Measurements from ENCODE around the gene CYP19A1. TPM values are rescaled to one million over a fixed set of nuclear protein-coding genes. Genes with fewer than 3 reads are reported as not detected.
"Not testable (repeated sequence)": the region's sequence is repeated elsewhere in the genome, so short reads cannot be mapped to it uniquely, and the experiment has no call there.

The CYP19A1 gene
- total RNA-seq, 1 experiment from 2014 or later, result 0.86 TPM

DNA sequence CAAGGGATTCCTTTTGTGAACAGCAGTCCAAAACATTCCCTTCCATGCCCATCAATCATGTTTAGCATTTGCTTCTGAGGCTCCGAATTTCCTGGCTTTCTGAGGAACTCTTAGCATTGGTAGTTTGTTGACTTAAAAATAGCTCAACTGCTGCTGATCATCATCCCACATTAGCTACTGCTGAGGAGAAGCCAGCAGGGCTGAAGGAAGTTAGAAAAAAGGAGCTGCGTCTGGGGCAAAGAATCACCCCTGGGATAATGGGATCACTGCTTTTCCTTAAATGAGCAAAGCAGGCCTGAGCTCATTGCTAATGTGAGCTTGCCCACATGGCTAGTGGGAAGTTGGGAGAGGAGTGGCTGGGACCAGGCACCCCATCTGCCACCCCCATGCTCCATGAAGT is 39.8 kb downstream of the CYP19A1 start:
- no peak for DNase-seq (ENCODE audit: low read depth)

- no peak for DNase-seq (ENCODE audit: low read depth)
These were observed 47.7 kb downstream of the CYP19A1 start for GRCh38 chr15:51290720-51291119.

DNA sequence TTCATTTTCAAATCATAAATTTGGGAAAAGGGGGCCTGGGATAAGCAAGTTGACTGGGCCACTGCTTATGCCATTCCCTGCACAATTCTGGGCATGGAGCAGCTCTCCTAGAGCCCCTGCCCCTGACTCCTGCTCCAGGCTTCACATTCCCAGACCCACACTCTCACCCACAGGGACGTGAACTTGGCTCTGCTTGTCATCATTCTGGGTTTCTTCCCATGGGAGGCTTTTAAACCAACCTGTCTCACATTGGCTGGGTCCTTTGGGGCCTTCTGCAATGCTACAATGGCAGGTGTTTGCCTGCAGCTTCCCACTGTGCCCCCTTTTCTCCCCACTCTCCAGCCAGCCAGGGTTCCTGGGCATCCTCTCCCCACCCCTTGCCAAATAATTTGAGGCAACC is 49.1 kb downstream of the CYP19A1 start:
- DNase-seq (ENCODE audit: low read depth), result no peak

DNA sequence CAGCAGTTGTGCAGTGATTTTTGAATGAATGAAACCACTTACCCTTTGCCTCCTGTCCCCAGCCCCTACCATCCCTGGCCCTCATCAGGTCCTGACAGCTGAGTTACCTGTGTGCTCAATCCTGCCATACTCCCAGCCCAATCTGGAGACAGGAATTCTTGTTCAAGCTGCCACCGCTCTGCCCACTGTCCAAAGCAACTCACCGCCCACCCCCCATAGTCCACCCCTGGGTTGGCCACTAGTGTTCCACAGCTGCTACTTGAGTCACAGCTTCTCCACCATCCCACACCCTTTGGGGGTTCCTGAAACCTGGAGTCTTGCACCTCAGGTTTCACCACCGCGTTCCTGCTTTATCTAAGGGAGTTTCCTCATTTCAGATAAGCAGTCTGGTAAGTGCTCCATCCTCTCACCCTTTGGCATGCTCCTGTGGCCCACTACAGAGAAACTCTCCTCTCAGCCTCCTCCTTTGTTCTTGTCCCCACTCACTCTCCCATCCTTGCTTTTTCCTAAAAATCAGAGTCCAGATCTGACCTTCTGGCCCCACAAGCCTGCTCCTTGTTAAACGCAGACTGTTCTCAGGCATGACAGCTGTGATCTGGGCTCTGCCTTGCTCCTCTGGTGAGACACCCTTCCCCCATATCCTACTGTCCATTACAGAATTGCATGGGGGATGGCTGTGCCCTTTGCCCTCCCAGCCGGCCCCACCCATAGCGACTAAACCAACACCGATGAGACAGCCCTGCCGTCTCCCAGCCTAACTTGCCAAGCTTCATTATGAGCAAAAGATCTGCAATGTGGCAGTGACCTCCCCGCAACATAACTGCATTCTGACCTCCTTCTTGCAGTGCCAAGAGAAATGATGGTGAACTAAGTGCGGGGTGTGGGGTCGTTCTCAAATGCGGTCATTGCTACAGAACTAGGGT is 50.0 kb downstream of the CYP19A1 start:
- no peak for DNase-seq (ENCODE audit: low read depth)

DNA sequence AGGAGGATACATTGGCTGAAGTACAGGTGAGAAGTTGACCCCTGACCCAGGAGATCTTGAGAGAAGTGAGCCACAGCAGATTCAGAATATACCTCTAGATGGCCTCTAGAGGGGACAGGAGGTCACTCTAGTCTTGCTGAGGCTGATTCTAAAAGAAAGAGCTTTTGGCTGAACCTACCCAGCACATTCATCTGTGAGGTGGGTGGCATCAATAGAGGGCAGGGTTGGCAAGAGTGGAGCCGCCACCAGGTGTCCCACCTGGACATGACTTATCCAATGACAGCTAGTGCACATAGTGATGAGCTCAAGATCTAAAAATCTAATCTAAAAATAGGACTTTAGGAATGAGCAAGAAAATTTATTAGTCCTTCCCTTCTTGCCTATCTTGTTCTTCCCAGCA is 51.6 kb downstream of the CYP19A1 start:
- DNase-seq (ENCODE audit: low read depth), result peak; percentile 35

GRCh38 chr15:51285399-51285798 is 53.0 kb downstream of the CYP19A1 start:
- DNase-seq (ENCODE audit: low read depth), result no peak

- no peak for DNase-seq (ENCODE audit: low read depth)
These were observed 53.5 kb downstream of the CYP19A1 start for GRCh38 chr15:51284871-51285270.

DNA sequence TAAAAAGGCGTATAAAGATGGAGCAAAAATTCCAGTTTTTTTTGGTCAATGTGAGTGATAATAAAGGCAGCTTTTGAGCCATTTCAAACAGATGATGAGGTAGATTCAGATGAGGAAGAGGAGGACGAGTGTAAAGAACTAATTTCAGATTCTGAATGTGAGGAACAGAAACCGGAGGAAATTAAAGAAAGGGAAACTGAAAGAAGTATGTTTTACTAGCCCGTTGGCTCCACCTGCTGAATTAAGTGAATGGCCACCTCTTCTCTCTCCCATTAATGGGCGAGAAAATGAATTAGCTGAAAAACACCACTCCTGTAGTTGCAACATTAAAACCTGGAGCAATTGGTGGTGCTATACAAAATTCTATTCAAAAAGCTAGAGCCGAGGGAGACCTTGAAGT is 55.4 kb downstream of the CYP19A1 start:
- peak; percentile 46 for DNase-seq (ENCODE audit: low read depth)

GRCh38 chr15:51282241-51282640 is 56.2 kb downstream of the CYP19A1 start:
- DNase-seq (ENCODE audit: low read depth), result not testable (repeated sequence)

DNA sequence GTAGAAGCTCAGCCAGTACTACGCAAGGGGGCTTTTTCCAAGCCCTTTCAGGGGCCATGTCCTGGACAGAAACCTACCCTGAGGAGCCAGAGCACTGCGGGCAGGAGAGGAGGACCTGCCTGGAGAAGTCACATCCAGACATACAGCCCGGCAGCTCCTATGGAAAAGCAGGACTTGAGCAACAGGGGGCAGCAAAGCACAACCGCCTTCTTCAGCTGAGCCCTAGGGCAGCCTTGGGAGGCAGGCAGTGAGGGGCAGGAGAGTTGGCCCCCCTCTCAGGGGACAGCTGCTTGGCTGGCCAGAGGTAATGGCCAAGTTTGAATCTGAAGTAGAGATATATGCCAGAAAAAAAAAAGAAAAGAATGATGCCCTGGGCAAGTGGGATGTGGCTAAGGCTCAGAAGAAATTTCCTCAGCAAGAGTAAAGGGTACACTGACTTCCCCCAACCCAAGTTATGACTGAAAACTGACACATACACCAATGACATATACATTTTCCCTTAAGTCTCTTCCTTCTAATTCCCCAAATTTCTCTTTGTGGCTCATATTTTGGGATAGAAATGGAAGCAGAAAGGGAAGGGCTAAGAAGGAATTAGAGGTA is 56.9 kb downstream of the CYP19A1 start:
- DNase-seq (ENCODE audit: low read depth), result peak; percentile 44

DNA sequence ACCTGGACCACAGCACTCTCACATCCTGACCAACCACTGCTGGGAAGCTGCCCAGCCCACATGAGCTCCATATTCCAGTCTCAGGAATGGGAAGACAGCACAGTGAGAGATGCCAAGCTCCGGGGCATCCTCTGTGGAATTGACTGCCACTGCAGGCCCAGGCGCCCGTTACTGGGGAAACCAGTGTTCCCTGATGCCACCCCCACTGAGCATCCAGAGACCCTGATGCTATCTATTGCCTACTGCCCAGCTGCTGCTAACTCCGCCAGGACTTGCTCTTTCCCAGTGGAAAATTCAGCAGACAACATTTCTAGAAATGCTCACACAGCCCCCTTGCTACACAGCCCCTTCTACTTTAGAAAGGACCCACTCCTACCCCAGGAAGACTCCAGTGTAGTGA is 57.6 kb downstream of the CYP19A1 start:
- DNase-seq (ENCODE audit: low read depth), result no peak

- no peak for DNase-seq (ENCODE audit: low read depth)
These were observed 59.0 kb downstream of the CYP19A1 start for GRCh38 chr15:51279391-51279790.

- no peak for DNase-seq (ENCODE audit: low read depth)
These were observed 61.3 kb downstream of the CYP19A1 start for GRCh38 chr15:51277101-51277500.

DNA sequence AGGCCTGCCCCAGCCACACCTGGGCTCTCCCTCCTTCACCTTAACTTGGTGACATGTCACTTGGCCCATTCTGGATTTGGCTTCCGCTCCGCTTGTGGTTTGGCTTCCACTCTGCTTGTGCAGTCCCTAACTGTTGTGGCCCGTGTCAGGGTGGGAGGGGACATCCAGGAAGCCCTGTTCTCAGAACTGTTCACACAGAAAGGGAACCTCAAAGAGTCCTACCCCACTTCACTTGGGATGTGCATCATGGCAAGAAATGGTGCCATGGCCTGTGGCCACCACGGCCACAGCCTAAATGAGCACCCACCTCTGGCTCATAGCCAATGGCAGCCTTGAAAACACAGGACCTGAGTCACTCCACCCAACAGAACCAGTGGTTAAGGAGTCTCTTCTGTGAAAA is 63.4 kb downstream of the CYP19A1 start:
- peak; percentile 6 for DNase-seq (ENCODE audit: low read depth)

DNA sequence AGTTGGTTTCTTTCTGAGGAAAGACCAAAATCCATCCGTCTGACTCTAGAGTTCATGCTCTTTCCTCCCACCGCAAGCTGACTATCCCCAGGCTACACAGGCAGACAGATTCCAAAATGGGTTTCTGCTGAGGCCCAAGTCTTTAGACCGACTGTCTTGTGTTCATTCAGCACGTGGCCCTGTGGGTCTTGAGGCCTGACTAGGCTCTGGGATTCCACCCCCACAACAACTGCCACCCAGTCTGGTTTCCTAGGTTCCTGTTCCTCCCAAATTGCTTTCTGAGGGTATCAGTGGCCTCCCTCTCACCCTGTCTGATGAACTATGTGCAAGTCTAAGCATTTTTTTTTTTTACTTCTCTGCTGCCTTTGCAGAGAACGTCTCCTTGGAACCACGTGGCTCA is 67.7 kb downstream of the CYP19A1 start:
- no peak for DNase-seq (ENCODE audit: low read depth)

DNA sequence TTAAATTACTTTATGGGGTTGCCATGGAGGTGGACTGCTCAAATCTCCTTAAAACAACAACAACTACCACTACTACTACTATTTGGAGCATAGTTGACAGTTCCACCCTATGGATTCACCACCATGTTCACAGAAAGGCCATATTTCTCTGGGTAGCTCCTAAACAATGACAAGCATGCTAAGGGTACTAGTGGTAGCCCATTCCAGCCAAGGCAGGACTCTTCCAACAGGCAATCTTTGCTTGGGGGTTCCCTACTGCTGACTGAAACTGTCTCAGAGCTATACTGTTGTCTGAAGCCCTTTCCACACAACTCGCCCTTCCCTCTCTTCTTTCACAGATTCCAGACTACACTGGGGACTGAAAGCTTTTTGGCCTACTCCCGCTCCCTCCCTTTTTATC is 68.9 kb downstream of the CYP19A1 start:
- DNase-seq (ENCODE audit: low read depth), result no peak

GRCh38 chr15:51267703-51268083 is 70.7 kb downstream of the CYP19A1 start:
- DNase-seq (ENCODE audit: low read depth), result peak; percentile 17

GRCh38 chr15:51267051-51267702 is 71.2 kb downstream of the CYP19A1 start:
- DNase-seq (ENCODE audit: low read depth), result peak; percentile 26

DNA sequence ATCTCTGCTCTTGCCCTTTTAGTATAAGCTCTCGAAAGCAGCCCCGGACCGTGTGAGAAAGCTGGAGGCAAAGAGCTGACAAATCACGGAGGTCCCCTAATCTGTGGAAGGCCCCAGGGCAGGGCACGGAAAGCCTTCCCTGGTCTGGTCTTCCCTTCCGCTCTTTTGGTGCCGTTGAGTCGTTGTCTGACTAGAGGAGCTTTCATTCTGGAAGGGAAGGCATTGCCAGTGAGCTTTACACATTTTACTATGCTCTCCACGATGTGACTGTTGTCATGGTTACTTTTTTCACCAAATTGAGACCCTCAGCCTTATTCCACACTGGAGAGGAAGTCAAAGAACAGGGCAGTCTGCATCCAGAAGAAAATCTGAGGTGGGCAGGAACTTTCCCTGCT is 71.7 kb downstream of the CYP19A1 start:
- no peak for DNase-seq (ENCODE audit: low read depth)

- no peak for DNase-seq (ENCODE audit: low read depth)
These were observed 73.3 kb downstream of the CYP19A1 start for GRCh38 chr15:51265037-51265555.

GRCh38 chr15:51263726-51264125 is 74.7 kb downstream of the CYP19A1 start:
- DNase-seq (ENCODE audit: low read depth), result no peak

DNA sequence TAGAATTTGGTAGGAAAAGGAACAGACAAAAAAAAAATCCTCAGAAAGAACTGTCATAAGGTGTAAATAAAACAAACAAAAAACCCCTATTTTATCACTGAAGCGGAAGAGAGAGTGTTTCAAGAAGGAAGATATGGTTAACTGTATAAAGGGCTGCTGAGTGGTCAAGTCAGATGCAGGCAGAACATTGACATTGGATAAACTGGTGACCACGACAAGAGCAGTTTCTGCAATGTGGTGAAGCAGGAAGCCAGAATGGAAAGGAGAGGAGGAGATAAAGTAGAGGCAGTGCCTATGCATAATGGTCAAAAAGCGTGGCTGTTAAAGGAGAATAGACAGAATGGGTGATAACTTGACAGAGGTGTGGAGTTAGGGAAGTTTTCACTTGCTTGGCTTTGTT is 75.3 kb downstream of the CYP19A1 start:
- no peak for DNase-seq (ENCODE audit: low read depth)

GRCh38 chr15:51262463-51262862 is 75.9 kb downstream of the CYP19A1 start:
- DNase-seq (ENCODE audit: low read depth), result no peak
